Activated B cell treated with CpG ODN at 0.5 μM for 24 hours (primary cell): Measurements from ENCODE around the gene HOXB13. TPM values are rescaled to one million over a fixed set of nuclear protein-coding genes. Genes with fewer than 3 reads are reported as not detected.

Experiments used
- ATAC-seq: fragments of 200-7000 bp; cut with Tn5 transposase; one replicate; pipeline ENCODE4 v1.10.0; 2021; ENCODE audit warnings: low read depth, mild to moderate bottlenecking, moderate library complexity
- CTCF ChIA-PET: fragments of 350-600 bp; sonication (Branson Sonifier 250); formaldehyde crosslinking; loops from one replicate; lab custom pipeline; 2021; ENCODE audit warnings: antibody characterized with exemption; lab: Charles Lee
- POLR2A ChIA-PET: fragments of 350-600 bp; sonication (Branson Sonifier 250); formaldehyde crosslinking; loops from one replicate; lab custom pipeline; 2021; ENCODE audit warnings: antibody characterized with exemption; lab: Charles Lee
- DNase-seq: peaks from one replicate; pipeline ENCODE4 v3.0.0; 2022
- H3K27ac Mint-ChIP-seq: one replicate; pipeline ENCODE4 v1.8.0; 2020; ENCODE audit warnings: mixed read lengths
- H3K27me3 Mint-ChIP-seq: one replicate; pipeline ENCODE4 v1.8.0; 2021; ENCODE audit warnings: mixed read lengths
- H3K36me3 Mint-ChIP-seq: one replicate; pipeline ENCODE4 v1.8.0; 2021; ENCODE audit warnings: low read depth, mixed read lengths
- H3K4me1 Mint-ChIP-seq: one replicate; pipeline ENCODE4 v1.8.0; 2021; ENCODE audit warnings: mixed read lengths
- H3K4me3 Mint-ChIP-seq: one replicate; pipeline ENCODE4 v1.8.0; 2020; ENCODE audit warnings: mild to moderate bottlenecking, mixed read lengths
- H3K9me3 Mint-ChIP-seq: one replicate; pipeline ENCODE4 v1.8.0; 2020; ENCODE audit warnings: mixed read lengths
- intact Hi-C: fragments of 100-400 bp; cut with micrococcal nuclease; formaldehyde crosslinking; loops from one replicate; pipeline ENCODE4 v1.15.1; 2024
- total RNA-seq: library from RNA; stranded (reverse); gene quantifications from 2 replicates; pipeline ENCODE4 v1.2.3, GENCODE V29; 2022
- TF ChIP-seq, protein P1 (sequence below): fragments of 200-600 bp; IDR thresholded peaks from one replicate; pipeline ENCODE4 v1.8.0; 2022; ENCODE audit warnings: antibody characterized with exemption, mild to moderate bottlenecking

HOXB13 gene
- total RNA-seq, 1 donor from 2014 or later, result not detected

DNA sequence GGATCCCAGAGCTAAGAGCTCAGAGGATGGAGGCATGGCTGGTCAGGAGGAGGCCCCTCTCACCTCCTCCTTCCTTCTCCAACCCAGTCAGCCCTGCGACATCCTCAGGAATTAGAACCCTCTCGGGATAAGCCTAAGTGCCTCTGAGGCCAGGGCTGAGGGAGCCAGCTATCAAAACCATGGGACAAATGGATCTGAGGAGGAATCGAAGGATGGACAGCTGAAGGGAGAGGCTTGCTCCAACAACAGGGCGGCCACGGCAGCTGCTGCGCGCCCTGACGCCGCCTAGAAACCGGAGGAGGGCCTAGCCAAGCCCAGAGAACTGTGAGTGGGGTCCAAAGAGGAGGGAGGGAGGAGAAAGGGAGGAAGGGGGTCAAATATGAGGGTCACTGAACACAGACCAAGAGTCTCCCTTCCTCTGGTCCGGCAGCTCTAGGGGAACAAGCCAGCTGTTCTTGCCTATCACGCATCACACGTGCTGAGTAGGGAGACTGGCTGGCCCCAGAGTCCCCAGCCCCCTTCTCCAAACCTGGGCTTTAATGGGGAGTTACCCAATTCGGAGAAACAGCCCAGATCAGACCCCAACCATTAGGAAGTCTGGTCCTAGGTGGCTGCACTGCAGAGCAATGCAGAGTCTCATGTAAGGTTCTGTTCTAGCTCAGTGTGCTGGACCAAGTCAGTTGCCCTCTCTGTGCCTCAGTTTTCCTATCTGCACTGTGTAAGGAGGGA, 5.9 kb upstream of the HOXB13 start:
- H3K27ac Mint-ChIP-seq, result no peak overlapping the region
- intact Hi-C loops, result no loop called here
- CTCF ChIA-PET, result no interaction called here
- TF ChIP-seq, protein P1, sequence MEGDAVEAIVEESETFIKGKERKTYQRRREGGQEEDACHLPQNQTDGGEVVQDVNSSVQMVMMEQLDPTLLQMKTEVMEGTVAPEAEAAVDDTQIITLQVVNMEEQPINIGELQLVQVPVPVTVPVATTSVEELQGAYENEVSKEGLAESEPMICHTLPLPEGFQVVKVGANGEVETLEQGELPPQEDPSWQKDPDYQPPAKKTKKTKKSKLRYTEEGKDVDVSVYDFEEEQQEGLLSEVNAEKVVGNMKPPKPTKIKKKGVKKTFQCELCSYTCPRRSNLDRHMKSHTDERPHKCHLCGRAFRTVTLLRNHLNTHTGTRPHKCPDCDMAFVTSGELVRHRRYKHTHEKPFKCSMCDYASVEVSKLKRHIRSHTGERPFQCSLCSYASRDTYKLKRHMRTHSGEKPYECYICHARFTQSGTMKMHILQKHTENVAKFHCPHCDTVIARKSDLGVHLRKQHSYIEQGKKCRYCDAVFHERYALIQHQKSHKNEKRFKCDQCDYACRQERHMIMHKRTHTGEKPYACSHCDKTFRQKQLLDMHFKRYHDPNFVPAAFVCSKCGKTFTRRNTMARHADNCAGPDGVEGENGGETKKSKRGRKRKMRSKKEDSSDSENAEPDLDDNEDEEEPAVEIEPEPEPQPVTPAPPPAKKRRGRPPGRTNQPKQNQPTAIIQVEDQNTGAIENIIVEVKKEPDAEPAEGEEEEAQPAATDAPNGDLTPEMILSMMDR, result no peak
- H3K27me3 Mint-ChIP-seq, result peaks cover 79% of the 10 kb centered on the region
- H3K4me1 Mint-ChIP-seq, result peaks cover 18% of the 10 kb centered on the region
- ATAC-seq (no peak), DNase-seq (no peak)
- H3K4me3 Mint-ChIP-seq, result no peak overlapping the region
- POLR2A ChIA-PET, result interaction anchor here (0.6 kb wide), 1 partner anchor 247 kb away, joined by 4 read pairs; no protein-coding TSS in a partner anchor
- H3K9me3 Mint-ChIP-seq, result no peaks in the 10 kb centered on the region
- H3K36me3 Mint-ChIP-seq, result no peaks in the 10 kb centered on the region

DNA sequence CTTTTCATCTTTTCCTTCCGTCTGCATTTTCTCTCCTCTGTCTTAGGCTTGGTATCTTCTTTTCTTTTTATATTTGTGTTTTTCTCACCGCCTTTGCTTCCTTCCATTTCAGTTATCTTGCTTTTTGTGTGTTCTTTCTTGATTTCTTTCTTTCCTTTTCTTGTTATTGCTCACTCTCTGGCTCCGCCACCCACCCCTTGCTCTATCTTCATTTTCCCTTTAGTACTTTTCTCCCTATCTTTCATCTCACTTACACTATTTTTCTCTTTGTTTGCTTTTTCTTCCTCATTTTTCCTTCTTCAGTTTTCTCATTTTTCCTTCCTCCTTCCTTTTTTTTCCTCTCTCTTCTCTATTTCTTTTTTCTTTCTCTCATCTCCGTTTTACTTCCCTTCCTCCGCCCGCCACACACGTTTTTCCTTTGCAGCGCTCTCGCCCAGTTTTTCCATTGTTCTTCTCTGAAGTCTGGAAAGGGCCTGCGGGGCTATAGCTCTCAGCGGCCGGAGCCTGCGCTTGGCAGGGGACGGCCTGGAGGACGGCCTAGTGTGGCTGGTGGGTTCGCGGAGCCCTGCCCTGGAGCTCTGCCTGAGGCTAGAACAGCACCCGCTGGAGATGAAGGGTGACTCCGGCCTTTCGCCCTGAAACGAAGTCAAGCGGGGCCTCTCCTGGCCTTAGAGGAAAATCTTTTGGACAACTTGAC, 5.2 kb upstream of the HOXB13 start:
- no peak overlapping the region for H3K27ac Mint-ChIP-seq
- no peak for ATAC-seq
- H3K4me3 Mint-ChIP-seq, result peak overlapping the region; percentile 30
- ChIA-PET CTCF (interaction anchor here (1.2 kb wide), 1 partner anchor 145 kb away, joined by 3 read pairs; no protein-coding TSS in a partner anchor), POLR2A (interaction anchor here (0.6 kb wide), 1 partner anchor 247 kb away, joined by 4 read pairs; no protein-coding TSS in a partner anchor)
- TF ChIP-seq, protein P1, result no peak
- intact Hi-C loops, result no loop called here
- H3K27me3 Mint-ChIP-seq, result peaks cover 78% of the 10 kb centered on the region
- no peaks in the 10 kb centered on the region for H3K9me3 Mint-ChIP-seq
- H3K4me1 Mint-ChIP-seq, result peaks cover 17% of the 10 kb centered on the region
- no peaks in the 10 kb centered on the region for H3K36me3 Mint-ChIP-seq
- DNase-seq, result no peak

DNA sequence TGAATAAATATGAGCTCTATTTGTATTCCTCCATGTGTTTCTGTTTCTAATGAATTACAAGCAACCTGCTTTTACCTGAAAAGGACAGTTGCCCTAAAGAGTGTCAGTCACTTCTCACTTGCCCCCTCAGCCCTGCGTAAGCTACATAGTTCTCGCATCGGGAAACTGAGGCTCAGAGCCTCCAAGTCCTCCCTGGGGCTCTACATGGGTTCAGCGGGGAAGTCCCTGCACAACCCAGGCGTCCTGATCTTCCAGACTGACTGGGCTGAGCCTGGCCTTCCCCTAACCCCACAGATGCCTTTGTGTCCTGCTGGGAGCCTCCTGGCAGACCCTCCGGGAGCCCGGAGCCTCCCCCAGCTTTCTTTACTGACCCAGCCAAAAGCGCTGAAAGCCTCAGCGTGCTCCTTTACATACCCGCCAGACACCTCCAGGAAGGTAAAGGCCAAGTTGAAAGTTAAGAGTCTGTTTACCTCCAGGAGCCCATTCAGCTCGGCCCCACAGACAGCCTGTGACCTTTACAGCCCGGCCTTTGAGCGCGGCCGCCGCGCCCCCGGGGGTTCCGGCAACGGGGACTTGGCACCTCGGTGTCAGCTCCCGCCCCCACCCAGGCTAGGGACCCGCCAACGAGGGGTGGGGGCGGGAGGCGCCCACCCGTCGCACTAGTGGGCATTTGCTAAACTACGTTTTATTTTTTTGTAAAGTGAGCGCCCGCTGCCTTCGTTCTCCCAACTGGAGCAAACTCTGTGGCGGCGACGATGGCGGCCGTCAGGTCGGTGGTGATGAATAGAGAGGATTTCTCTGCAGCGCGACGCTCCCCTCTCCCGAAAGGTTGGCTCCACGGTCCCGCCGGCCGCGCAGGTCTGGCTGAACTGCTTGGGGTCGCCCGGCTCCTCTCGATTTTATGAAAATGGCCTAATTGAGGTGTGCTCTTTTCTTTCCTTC, 4.4 kb upstream of the HOXB13 start:
- TF ChIP-seq, protein P1, result no peak
- ATAC-seq (no peak), DNase-seq (no peak)
- Mint-ChIP-seq H3K27me3 (peaks cover 75% of the 10 kb centered on the region), H3K27ac (no peak overlapping the region), H3K4me3 (peak overlapping the region; percentile 30), H3K9me3 (no peaks in the 10 kb centered on the region), H3K36me3 (no peaks in the 10 kb centered on the region), H3K4me1 (peaks cover 23% of the 10 kb centered on the region)
- ChIA-PET CTCF (interaction anchor here (1.2 kb wide), 1 partner anchor 146 kb away, joined by 3 read pairs; no protein-coding TSS in a partner anchor), POLR2A (interaction anchor here (0.6 to 0.9 kb wide), 2 partner anchors 14 to 88 kb away, joined by 3 to 4 read pairs; no protein-coding TSS in a partner anchor)
- intact Hi-C loops, result no loop called here

DNA sequence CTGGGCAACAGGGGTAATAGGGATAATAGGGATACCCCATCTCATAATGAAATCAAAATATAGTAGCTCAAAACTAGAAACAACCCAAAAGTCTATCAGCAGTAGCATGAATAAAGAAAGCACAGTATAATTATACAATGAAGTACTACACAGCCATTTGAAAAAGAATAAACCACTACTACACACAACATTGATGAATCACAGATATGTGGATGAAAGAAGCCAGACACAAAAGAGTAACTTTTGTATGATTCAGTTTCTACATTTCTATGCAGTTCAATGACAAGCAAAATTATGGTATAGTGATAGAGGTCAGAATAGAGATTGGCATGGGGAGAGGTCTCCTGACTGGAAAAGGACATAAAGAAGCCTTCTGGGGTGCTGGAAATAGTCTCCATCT, 2.8 kb upstream of the HOXB13 start:
- peaks cover 80% of the 10 kb centered on the region for H3K27me3 Mint-ChIP-seq
- no peak for DNase-seq
- intact Hi-C loops, result no loop called here
- no peaks in the 10 kb centered on the region for H3K36me3 Mint-ChIP-seq
- ChIA-PET POLR2A (no interaction called here), CTCF (no interaction called here)
- TF ChIP-seq, protein P1, result no peak
- H3K4me3 Mint-ChIP-seq, result no peak overlapping the region
- no peaks in the 10 kb centered on the region for H3K9me3 Mint-ChIP-seq
- ATAC-seq, result no peak
- H3K4me1 Mint-ChIP-seq, result peaks cover 24% of the 10 kb centered on the region
- no peak overlapping the region for H3K27ac Mint-ChIP-seq
